ENCODE measurements around the gene DCP2.

- TF ChIP-seq CTCF (IDR thresholded peaks at IDR 0.05; ENCODE audit: insufficient read depth, low read length, poor library complexity, severe bottlenecking) (no peak), EZH2phosphoT487 (conservative IDR thresholded peaks at IDR 0.05; ENCODE audit: low read length) (no peak)
Observed at GRCh38 chr5:113027431-113027830, 50.8 kb downstream of the DCP2 start.

Measured in SU-DHL-6 (cell line).